CD4-positive, alpha-beta T cell (primary cell): ENCODE measurements around the gene SUMF1. TPM values are rescaled to one million over a fixed set of nuclear protein-coding genes. Genes with fewer than 3 reads are reported as not detected.

Experiments
- ATAC-seq: fragments of 200-7000 bp; cut with Tn5 transposase; one replicate; pipeline ENCODE4 v1.10.0; 2022; ENCODE audit warnings: mild to moderate bottlenecking; ENCODE audit not compliant: poor library complexity
- CTCF ChIA-PET: fragments of 350-600 bp; sonication (Branson Sonifier 250); formaldehyde crosslinking; loops from one replicate; lab custom pipeline; 2021; ENCODE audit warnings: antibody characterized with exemption, inconsistent platforms; lab: Charles Lee
- POLR2A ChIA-PET: fragments of 350-600 bp; sonication (Branson Sonifier 250); formaldehyde crosslinking; loops from one replicate; lab custom pipeline; 2021; ENCODE audit warnings: antibody characterized with exemption, inconsistent platforms; lab: Charles Lee
- DNase-seq, 14 experiments: peaks; one replicate each; pipeline ENCODE4 v3.0.0-alpha.2; 2013 to 2020; ENCODE audit warnings: mixed read lengths in 2 of 14
- H3K27ac ChIP-seq, 2 donors: one replicate each; pipeline versions ENCODE4 v1.5.1 to v1.7.0; 2013; ENCODE audit warnings: low read length in 2 of 2, low read depth in 1 of 2, mild to moderate bottlenecking in 1 of 2
- H3K27me3 ChIP-seq, 2 experiments: 1 replicate in 1 of 2; 2 replicates in 1 of 2; pipeline versions ENCODE4 v1.6.1 to v1.7.0; 2013; ENCODE audit warnings: low read length in 2 of 2, control low read depth in 1 of 2, mild to moderate bottlenecking in 1 of 2, moderate library complexity in 1 of 2; ENCODE audit not compliant: insufficient read depth in 2 of 2, control insufficient read depth in 1 of 2
- H3K36me3 ChIP-seq: one replicate; pipeline ENCODE4 v1.6.1; 2013; ENCODE audit warnings: low read length, control low read depth; ENCODE audit not compliant: insufficient read depth
- H3K4me1 ChIP-seq: one replicate; pipeline ENCODE4 v1.6.1; 2013; ENCODE audit warnings: low read length, control low read depth; ENCODE audit not compliant: insufficient read depth
- H3K4me3 ChIP-seq: one replicate; pipeline ENCODE4 v1.5.1; 2013; ENCODE audit warnings: mild to moderate bottlenecking, low read length, moderate library complexity
- H3K9me3 ChIP-seq, 2 experiments: 1 replicate in 1 of 2; 2 replicates in 1 of 2; pipeline versions ENCODE4 v1.6.1 to v1.7.0; 2013; ENCODE audit warnings: low read length in 2 of 2, mild to moderate bottlenecking in 2 of 2, control low read depth in 1 of 2, moderate library complexity in 1 of 2; ENCODE audit not compliant: control insufficient read depth in 1 of 2, insufficient read depth in 1 of 2
- H3K27ac Mint-ChIP-seq: one replicate; pipeline ENCODE4 v1.8.0; 2020; ENCODE audit warnings: mixed read lengths
- H3K27me3 Mint-ChIP-seq: one replicate; pipeline ENCODE4 v1.8.0; 2021; ENCODE audit warnings: mixed read lengths
- H3K36me3 Mint-ChIP-seq: one replicate; pipeline ENCODE4 v1.8.0; 2021; ENCODE audit warnings: low read depth, mixed read lengths
- H3K4me1 Mint-ChIP-seq: one replicate; pipeline ENCODE4 v1.8.0; 2021; ENCODE audit warnings: low read depth, mixed read lengths
- H3K4me3 Mint-ChIP-seq: one replicate; pipeline ENCODE4 v1.8.0; 2020; ENCODE audit warnings: mild to moderate bottlenecking, mixed read lengths
- H3K9me3 Mint-ChIP-seq: one replicate; pipeline ENCODE4 v1.8.0; 2020; ENCODE audit warnings: mixed read lengths
- intact Hi-C, 2 experiments: fragments of 100-400 bp; cut with DNase I in 1 of 2; cut with micrococcal nuclease in 1 of 2; formaldehyde crosslinking; loops; one replicate each; pipeline versions ENCODE4 v1.15.1 to v1.9.0; 2023 to 2025; cut with DNase I, micrococcal nuclease
- total RNA-seq, 174 experiments: library from RNA in 2 of 174; stranded (reverse) in 2 of 174; gene quantifications; one replicate each; pipeline ENCODE4 v1.2.3 and lab custom pipeline; 2021 to 2026
- TF ChIP-seq, protein P1 (sequence below): fragments of 200-600 bp; IDR thresholded peaks from one replicate; pipeline ENCODE4 v1.8.0; 2022; ENCODE audit warnings: antibody characterized with exemption, mild to moderate bottlenecking

SUMF1 gene
- total RNA-seq, 2 experiments from 2014 or later = 7.0 to 8.1 TPM

- peaks cover under 1% of the 10 kb centered on the region for H3K36me3 Mint-ChIP-seq
- Histone ChIP-seq H3K27me3 (no peaks in the 10 kb centered on the region), H3K36me3 (no peaks in the 10 kb centered on the region), H3K27ac (no peak overlapping the region), H3K4me1 (peaks cover 4% of the 10 kb centered on the region), H3K9me3 (no peaks in the 10 kb centered on the region), H3K4me3 (no peak overlapping the region)
- DNase-seq (no peak), ATAC-seq (no peak)
- no peak overlapping the region for H3K27ac Mint-ChIP-seq
- no peaks in the 10 kb centered on the region for H3K27me3 Mint-ChIP-seq
- H3K4me3 Mint-ChIP-seq = no peak overlapping the region
- no peaks in the 10 kb centered on the region for H3K9me3 Mint-ChIP-seq
- CTCF ChIA-PET = no interaction called here
- intact Hi-C loops = loop anchor here (1.0 to 10.0 kb wide), 2 partner anchors 11 to 139 kb away; partner anchors contain the start of gene ITPR1 (in 1 of the 2)
- TF ChIP-seq, protein P1, sequence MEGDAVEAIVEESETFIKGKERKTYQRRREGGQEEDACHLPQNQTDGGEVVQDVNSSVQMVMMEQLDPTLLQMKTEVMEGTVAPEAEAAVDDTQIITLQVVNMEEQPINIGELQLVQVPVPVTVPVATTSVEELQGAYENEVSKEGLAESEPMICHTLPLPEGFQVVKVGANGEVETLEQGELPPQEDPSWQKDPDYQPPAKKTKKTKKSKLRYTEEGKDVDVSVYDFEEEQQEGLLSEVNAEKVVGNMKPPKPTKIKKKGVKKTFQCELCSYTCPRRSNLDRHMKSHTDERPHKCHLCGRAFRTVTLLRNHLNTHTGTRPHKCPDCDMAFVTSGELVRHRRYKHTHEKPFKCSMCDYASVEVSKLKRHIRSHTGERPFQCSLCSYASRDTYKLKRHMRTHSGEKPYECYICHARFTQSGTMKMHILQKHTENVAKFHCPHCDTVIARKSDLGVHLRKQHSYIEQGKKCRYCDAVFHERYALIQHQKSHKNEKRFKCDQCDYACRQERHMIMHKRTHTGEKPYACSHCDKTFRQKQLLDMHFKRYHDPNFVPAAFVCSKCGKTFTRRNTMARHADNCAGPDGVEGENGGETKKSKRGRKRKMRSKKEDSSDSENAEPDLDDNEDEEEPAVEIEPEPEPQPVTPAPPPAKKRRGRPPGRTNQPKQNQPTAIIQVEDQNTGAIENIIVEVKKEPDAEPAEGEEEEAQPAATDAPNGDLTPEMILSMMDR = no peak
- POLR2A ChIA-PET = no interaction called here
- H3K4me1 Mint-ChIP-seq = peaks cover 17% of the 10 kb centered on the region
These were observed 111.5 kb downstream of the SUMF1 start for GRCh38 chr3:4355401-4356219.

DNA sequence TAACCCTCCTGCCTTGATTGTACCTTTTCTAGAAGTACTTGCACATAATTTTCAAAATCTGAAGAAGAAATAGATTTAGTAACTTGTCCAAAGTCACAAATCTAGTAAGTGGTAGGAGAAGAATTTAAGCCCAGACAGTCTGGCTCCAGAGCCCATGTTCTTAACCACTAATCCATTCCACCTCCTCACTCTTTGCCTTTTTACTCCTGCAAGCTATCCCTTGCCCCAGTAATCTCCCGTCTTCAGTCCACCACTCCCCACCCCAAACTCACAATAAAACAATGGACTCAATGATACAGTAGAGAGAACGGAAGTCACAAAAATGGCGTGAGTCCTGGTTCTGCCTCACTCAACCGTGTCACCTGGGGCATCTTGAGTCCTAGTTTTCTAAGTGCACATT is 115.2 kb downstream of the SUMF1 start:
- ATAC-seq = no peak
- ChIA-PET CTCF (interaction anchor here (1.1 to 1.9 kb wide), 4 partner anchors 31 to 843 kb away, joined by 3 to 19 read pairs (median 4); no protein-coding TSS in a partner anchor), POLR2A (interaction anchor here (1.1 to 1.6 kb wide), 2 partner anchors 115 to 141 kb away, joined by 3 to 11 read pairs; partner anchors contain the start of genes ITPR1 and SUMF1)
- Histone ChIP-seq H3K4me1 (peaks cover 4% of the 10 kb centered on the region), H3K9me3 (no peaks in the 10 kb centered on the region), H3K36me3 (no peaks in the 10 kb centered on the region), H3K27ac (no peak overlapping the region), H3K4me3 (no peak overlapping the region), H3K27me3 (no peaks in the 10 kb centered on the region)
- TF ChIP-seq, protein P1 = no peak
- Mint-ChIP-seq H3K4me1 (peaks cover 19% of the 10 kb centered on the region), H3K36me3 (no peaks in the 10 kb centered on the region), H3K27ac (peak overlapping the region; percentile 10), H3K27me3 (no peaks in the 10 kb centered on the region), H3K4me3 (peak overlapping the region; percentile 64), H3K9me3 (no peaks in the 10 kb centered on the region)
- intact Hi-C loops = loop anchor here (1.0 to 10.0 kb wide), 4 partner anchors 143 to 705 kb away; partner anchors contain the start of gene ITPR1 (in 1 of the 2)
- no peak for DNase-seq

DNA sequence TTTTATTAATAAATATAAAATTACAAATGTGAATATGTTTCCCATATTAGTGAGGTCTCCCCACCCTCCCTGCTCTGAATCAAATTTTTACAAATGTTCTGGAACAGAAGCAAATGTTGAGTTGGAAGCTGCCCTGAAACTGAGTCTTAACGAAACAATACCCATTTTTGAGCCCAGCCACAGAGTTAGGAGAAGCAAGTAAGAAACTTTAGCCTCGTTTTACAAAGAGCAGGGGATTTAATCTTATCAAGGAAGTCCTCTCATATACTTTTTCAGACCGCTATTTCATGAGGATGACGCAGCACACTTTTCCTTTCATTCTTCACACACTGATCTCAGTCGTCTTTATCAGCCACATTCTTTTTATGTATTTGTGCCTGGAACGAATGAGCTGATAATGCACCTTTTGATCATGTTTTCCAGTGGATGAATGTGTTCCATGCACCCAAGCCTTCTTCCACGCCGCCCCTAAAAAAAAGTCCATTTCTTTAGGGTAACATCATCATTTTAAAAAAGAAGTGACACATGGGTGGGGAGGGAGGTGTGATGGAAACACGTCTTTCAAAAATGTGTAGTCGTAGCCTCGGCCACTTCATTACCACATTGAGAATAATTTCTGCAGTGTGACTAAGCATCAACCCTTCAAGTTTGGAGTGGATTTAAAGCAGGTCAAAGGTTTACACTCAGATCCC is 115.8 kb downstream of the SUMF1 start:
- TF ChIP-seq, protein P1 = peak; percentile 58
- Histone ChIP-seq H3K9me3 (no peaks in the 10 kb centered on the region), H3K4me3 (peak overlapping the region; percentile 61), H3K36me3 (no peaks in the 10 kb centered on the region), H3K27me3 (no peaks in the 10 kb centered on the region), H3K4me1 (peaks cover 4% of the 10 kb centered on the region), H3K27ac (peak overlapping the region in 1 of 2 donors; percentile 25)
- Mint-ChIP-seq H3K27me3 (no peaks in the 10 kb centered on the region), H3K27ac (peak overlapping the region; percentile 10), H3K9me3 (no peaks in the 10 kb centered on the region), H3K4me3 (peak overlapping the region; percentile 64), H3K4me1 (peaks cover 19% of the 10 kb centered on the region), H3K36me3 (no peaks in the 10 kb centered on the region)
- DNase-seq = peak in 2 of 14 experiments; percentile 49 to 54
- intact Hi-C loops = loop anchor here (1.0 to 10.0 kb wide), 4 partner anchors 143 to 705 kb away; partner anchors contain the start of gene ITPR1 (in 1 of the 2)
- peak; percentile 61 for ATAC-seq
- POLR2A ChIA-PET = interaction anchor here (0.6 to 1.6 kb wide), 7 partner anchors 116 to 1178 kb away, joined by 3 to 11 read pairs (median 3); partner anchors contain the start of genes ITPR1 and SUMF1
- CTCF ChIA-PET = interaction anchor here (0.6 to 1.9 kb wide), 24 partner anchors 10 to 844 kb away, joined by 3 to 19 read pairs (median 4); partner anchors contain the start of genes ITPR1 and SETMAR
